Thoracic aorta (tissue), 2 donors: ENCODE data around the gene FLAD1. TPM values are rescaled to one million over a fixed set of nuclear protein-coding genes. Genes with fewer than 3 reads are reported as not detected.

Experiments
- total RNA-seq, 2 donors: library from RNA; depleted of rRNA; stranded (reverse); fragments of >200 nt; gene quantifications; one replicate each; pipeline versions ENCODE4 v1.1.0 to v1.2.3, GENCODE V29; 2016

Gene FLAD1
- total RNA-seq, 2 donors from 2014 or later = 23.8 to 27.2 TPM

Other genes starting within 250 kb of the FLAD1 start
- 1 to 10 TPM in 1 of 2 donors, under 1 TPM in 1; 0.95 to 1.8 TPM for gene KCNN3, start 113.1 kb upstream of the FLAD1 start, total RNA-seq
- 10 to 100 TPM in 1 of 2 donors, 1 to 10 TPM in 1; 9.7 to 13.8 TPM for gene PMVK, start 46.6 kb upstream of the FLAD1 start, total RNA-seq
- gene PBXIP1, start 27.2 kb upstream of the FLAD1 start, total RNA-seq = 100 to 1,000 TPM; 185 to 227 TPM
- gene PYGO2, start 21.6 kb upstream of the FLAD1 start, total RNA-seq = 10 to 100 TPM; 17.8 to 21.4 TPM
- gene SHC1, start 12.6 kb upstream of the FLAD1 start, total RNA-seq = 100 to 1,000 TPM; 129 to 174 TPM
- 10 to 100 TPM; 13.5 to 23.7 TPM for gene CKS1B, start 8.7 kb upstream of the FLAD1 start, total RNA-seq
- gene LENEP, start 10.2 kb downstream of the FLAD1 start, total RNA-seq = not detected
- 10 to 100 TPM; 35.3 to 66.3 TPM for gene ZBTB7B, start 19.5 kb downstream of the FLAD1 start, total RNA-seq
- gene DCST2, start 50.4 kb downstream of the FLAD1 start, total RNA-seq = under 1 TPM in 1 of 2 donors, not detected in 1; 0.42 TPM
- gene DCST1, start 50.5 kb downstream of the FLAD1 start, total RNA-seq = not detected
- 100 to 1,000 TPM; 119 to 144 TPM for gene ADAM15, start 68.0 kb downstream of the FLAD1 start, total RNA-seq
- gene EFNA4, start 80.4 kb downstream of the FLAD1 start, total RNA-seq = 1 to 10 TPM; 1.9 to 2.8 TPM
- gene EFNA3, start 95.5 kb downstream of the FLAD1 start, total RNA-seq = 1 to 10 TPM; 1.5 to 3.2 TPM
- 10 to 100 TPM in 1 of 2 donors, 1 to 10 TPM in 1; 4.6 to 15.4 TPM for gene EFNA1, start 144.5 kb downstream of the FLAD1 start, total RNA-seq
- gene SLC50A1, start 152.5 kb downstream of the FLAD1 start, total RNA-seq = 10 to 100 TPM; 13.0 to 22.2 TPM
- gene DPM3, start 157.2 kb downstream of the FLAD1 start, total RNA-seq = 10 to 100 TPM; 28.8 to 68.6 TPM
- 100 to 1,000 TPM; 106 to 112 TPM for gene KRTCAP2, start 190.0 kb downstream of the FLAD1 start, total RNA-seq
- 1 to 10 TPM; 2.7 to 5.8 TPM for gene TRIM46, start 190.5 kb downstream of the FLAD1 start, total RNA-seq
- 10 to 100 TPM; 45.3 to 81.6 TPM for gene THBS3, start 224.6 kb downstream of the FLAD1 start, total RNA-seq
- gene MTX1, start 225.4 kb downstream of the FLAD1 start, total RNA-seq = 10 to 100 TPM; 21.7 to 22.9 TPM